Smooth muscle cell (in vitro differentiated cells): Measurements from ENCODE around the gene ZNF549. TPM values are rescaled to one million over a fixed set of nuclear protein-coding genes. Genes with fewer than 3 reads are reported as not detected.

ENCODE experiments used
- DNase-seq: peaks from one replicate; lab custom pipeline; 2025; ENCODE audit not compliant: unreplicated experiment; lab: John Stamatoyannopoulos, UW
- H2AFZ ChIP-seq: fragments of 200-600 bp; sonication (generic); 2 replicates; pipeline ENCODE4 v1.6.0; 2016; ENCODE audit warnings: antibody characterized with exemption, low read depth, mild to moderate bottlenecking
- H3F3A ChIP-seq: fragments of 200-600 bp; sonication (generic); 2 replicates; pipeline ENCODE4 v1.6.0; 2017; ENCODE audit warnings: antibody characterized with exemption, low read depth
- H3K27ac ChIP-seq: fragments of 200-600 bp; sonication (generic); 2 replicates; pipeline ENCODE4 v1.5.1; 2016; ENCODE audit warnings: low read depth, mild to moderate bottlenecking
- H3K27me3 ChIP-seq: fragments of 200-600 bp; sonication (generic); 2 replicates; pipeline ENCODE4 v1.6.1; 2016; ENCODE audit warnings: low read depth, mild to moderate bottlenecking
- H3K36me3 ChIP-seq: fragments of 200-600 bp; sonication (generic); 2 replicates; pipeline ENCODE4 v1.5.1; 2016; ENCODE audit warnings: low read depth
- H3K4me1 ChIP-seq: fragments of 200-600 bp; sonication (generic); 2 replicates; pipeline ENCODE4 v1.5.1; 2016; ENCODE audit warnings: low read depth
- H3K4me2 ChIP-seq: fragments of 200-600 bp; sonication (generic); 2 replicates; pipeline ENCODE4 v1.6.0; 2016; ENCODE audit warnings: mild to moderate bottlenecking
- H3K4me3 ChIP-seq: fragments of 200-600 bp; sonication (generic); 2 replicates; pipeline ENCODE4 v1.5.1; 2016; ENCODE audit warnings: mild to moderate bottlenecking
- H3K79me2 ChIP-seq: fragments of 200-600 bp; sonication (generic); 2 replicates; pipeline ENCODE4 v1.6.0; 2016; ENCODE audit warnings: low read depth, mild to moderate bottlenecking
- H3K9ac ChIP-seq: fragments of 200-600 bp; sonication (generic); 2 replicates; pipeline ENCODE4 v1.6.0; 2016; ENCODE audit warnings: low read depth
- H3K9me3 ChIP-seq: fragments of 200-600 bp; sonication (generic); replicated peaks from 2 replicates; pipeline ENCODE4 v1.5.1; 2016; ENCODE audit warnings: low read depth
- H4K20me1 ChIP-seq: fragments of 200-600 bp; sonication (generic); 2 replicates; pipeline ENCODE4 v1.6.0; 2016; ENCODE audit warnings: low read depth
- WGBS: methylation state at CpG from one replicate; pipeline ENCODE4 v1.1.7; 2016; ENCODE audit warnings: low lambda C conversion rate; 5-methylcytosine and 5-hydroxymethylcytosine counted together
- polyA plus RNA-seq: library from polyadenylated mRNA; unstranded; fragments of >200 nt; fragmentation: Nextera tagmentation; extraction: Ambion mirVana; gene quantifications from 2 replicates; pipeline ENCODE4 v1.2.1, GENCODE V29; 2016
- total RNA-seq: library from RNA; depleted of rRNA; stranded (reverse); fragments of >200 nt; gene quantifications from 2 replicates; pipeline ENCODE4 v1.2.3, GENCODE V29; 2014
- TF ChIP-seq, protein P1 (sequence below): fragments of 200-600 bp; sonication (generic); IDR thresholded peaks from 2 replicates; pipeline ENCODE4 v1.5.1; 2017; ENCODE audit warnings: borderline replicate concordance, mild to moderate bottlenecking, antibody characterized with exemption; ENCODE audit not compliant: insufficient read depth, poor library complexity, severe bottlenecking

ZNF549 gene
- total and polyA plus RNA-seq, 2 experiments from 2014 or later: 4.7 to 7.0 TPM

DNA sequence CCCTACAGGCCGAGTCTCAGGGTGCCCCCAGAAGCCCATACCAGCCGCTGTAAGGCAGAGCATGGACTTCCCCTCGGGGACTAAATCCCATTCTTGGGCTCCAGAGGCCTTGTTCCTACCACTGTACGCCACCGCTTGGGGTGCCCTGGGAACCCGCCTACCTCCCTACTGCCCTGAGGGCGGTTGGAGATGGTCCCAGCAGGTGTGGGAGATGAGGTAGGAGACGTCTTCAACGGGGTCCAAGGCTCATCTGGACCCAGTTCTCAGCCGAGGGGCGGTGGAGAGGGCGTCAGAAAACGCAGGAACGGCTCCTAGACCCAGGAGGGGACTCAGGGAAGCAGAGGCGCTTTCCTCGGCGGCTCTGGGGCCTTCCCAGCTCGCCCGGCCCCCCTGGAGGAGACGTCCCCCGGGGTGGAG lies 56.0 kb downstream of the ZNF549 start:
- Histone ChIP-seq H3K36me3 (no peaks in the 10 kb centered on the region), H3K27ac (no peak overlapping the region), H3K4me1 (no peaks in the 10 kb centered on the region), H2AFZ (peak overlapping the region; percentile 92), H3K9me3 (peaks cover 3% of the 10 kb centered on the region), H3K9ac (no peak overlapping the region), H3K4me3 (peak overlapping the region; percentile 80), H3F3A (no peaks in the 10 kb centered on the region), H4K20me1 (no peaks in the 10 kb centered on the region), H3K4me2 (peak overlapping the region; percentile 95), H3K27me3 (no peaks in the 10 kb centered on the region), H3K79me2 (peaks cover 7% of the 10 kb centered on the region)
- WGBS: 67% methylated on average over 21 of the region's 21 CpGs
- DNase-seq: no peak
- TF ChIP-seq, protein P1, sequence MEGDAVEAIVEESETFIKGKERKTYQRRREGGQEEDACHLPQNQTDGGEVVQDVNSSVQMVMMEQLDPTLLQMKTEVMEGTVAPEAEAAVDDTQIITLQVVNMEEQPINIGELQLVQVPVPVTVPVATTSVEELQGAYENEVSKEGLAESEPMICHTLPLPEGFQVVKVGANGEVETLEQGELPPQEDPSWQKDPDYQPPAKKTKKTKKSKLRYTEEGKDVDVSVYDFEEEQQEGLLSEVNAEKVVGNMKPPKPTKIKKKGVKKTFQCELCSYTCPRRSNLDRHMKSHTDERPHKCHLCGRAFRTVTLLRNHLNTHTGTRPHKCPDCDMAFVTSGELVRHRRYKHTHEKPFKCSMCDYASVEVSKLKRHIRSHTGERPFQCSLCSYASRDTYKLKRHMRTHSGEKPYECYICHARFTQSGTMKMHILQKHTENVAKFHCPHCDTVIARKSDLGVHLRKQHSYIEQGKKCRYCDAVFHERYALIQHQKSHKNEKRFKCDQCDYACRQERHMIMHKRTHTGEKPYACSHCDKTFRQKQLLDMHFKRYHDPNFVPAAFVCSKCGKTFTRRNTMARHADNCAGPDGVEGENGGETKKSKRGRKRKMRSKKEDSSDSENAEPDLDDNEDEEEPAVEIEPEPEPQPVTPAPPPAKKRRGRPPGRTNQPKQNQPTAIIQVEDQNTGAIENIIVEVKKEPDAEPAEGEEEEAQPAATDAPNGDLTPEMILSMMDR: no peak

DNA sequence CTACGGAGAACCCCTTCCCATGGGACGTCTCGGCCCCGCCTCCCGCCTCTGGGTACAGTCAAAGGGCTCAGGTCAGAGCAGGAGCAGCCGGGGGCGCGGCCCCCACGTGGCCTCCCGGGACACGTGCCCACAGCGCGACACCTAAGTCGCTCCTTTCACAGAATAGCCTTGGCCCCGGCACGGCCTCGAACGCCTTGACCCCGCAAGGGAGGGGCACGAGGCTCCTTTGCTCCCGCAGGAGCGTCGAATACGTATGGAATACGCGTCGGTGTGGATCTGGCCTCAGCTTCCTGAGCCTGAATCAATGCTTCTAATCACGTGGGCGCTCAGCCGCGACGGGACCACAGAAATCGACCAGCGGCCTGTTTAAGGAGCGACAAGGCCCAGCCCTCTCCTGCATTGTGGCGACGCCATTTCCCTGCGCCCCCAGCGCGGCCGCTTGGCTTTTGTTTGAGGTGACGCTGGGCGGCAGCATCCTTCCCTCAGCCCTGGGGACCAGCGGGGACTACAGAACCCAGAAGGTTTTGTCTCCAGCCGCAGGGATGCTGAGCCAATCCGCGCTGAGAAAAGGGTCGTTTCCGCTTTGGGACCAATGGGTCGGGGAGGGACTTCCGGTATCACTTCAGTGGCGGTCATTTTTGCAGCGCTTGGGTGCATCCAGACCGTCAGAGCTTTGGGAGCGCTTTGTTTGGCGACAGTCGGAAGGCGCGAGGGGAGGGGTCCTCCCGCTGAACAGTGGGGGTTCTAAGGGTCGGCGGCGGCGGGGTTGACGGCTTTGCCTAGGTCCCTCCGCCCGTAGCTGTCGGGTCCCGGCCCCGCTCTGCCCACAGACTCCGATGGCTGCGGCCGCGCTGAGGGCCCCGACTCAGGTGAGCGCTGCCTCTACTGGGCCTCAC lies 56.6 kb downstream of the ZNF549 start, which contains the start of gene ZIK1:
Gene ZIK1, plus strand, starts transcription at position 625 of the 896 bp plus-strand sequence. Its CDS starts 212 bp downstream, at position 837.
- DNase-seq: peak; percentile 22

DNA sequence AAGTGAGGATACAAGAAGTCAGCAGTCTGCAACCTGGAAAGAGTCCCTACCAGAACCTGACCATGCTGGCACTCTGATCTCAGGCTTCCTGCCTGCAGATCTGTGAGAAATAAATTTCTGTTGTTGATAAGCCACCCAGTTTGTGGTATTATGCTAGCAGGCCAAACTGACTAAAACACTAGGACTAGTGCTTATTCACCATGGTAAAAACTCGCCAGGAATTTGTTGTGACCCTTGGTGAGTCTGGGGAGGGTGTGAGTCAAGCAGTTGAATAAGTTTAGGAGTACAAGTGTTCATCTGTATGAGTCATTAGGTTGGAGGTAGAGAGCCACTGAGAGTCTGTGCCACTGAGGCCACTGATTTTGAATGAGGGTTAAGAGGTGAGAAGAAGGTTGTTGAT lies 60.4 kb downstream of the ZNF549 start:
- no peak overlapping the region for H2AFZ ChIP-seq
- H3K9me3 ChIP-seq: peaks cover 23% of the 10 kb centered on the region
- no peaks in the 10 kb centered on the region for H4K20me1 ChIP-seq
- peaks cover 36% of the 10 kb centered on the region for H3K36me3 ChIP-seq
- WGBS: 97% methylated on average over 1 of the region's 1 CpG
- H3K4me3 ChIP-seq: no peak overlapping the region
- H3K9ac ChIP-seq: no peak overlapping the region
- no peaks in the 10 kb centered on the region for H3F3A ChIP-seq
- no peak overlapping the region for H3K4me2 ChIP-seq
- H3K4me1 ChIP-seq: no peaks in the 10 kb centered on the region
- no peak overlapping the region for H3K27ac ChIP-seq
- TF ChIP-seq, protein P1: no peak
- H3K79me2 ChIP-seq: peaks cover 3% of the 10 kb centered on the region
- H3K27me3 ChIP-seq: no peaks in the 10 kb centered on the region
- DNase-seq: no peak

More for the DNA sequence above, 56.6 kb downstream of the ZNF549 start, which contains the start of gene ZIK1:
- Histone ChIP-seq H3K27me3 (no peaks in the 10 kb centered on the region), H4K20me1 (no peaks in the 10 kb centered on the region), H3F3A (no peaks in the 10 kb centered on the region), H3K9ac (peak within 1 kb of the TSS; percentile 48), H3K27ac (no peak within 1 kb of the TSS), H3K79me2 (peaks cover 3% of the 10 kb centered on the region), H3K4me1 (no peaks in the 10 kb centered on the region), H3K36me3 (peaks cover 6% of the 10 kb centered on the region), H3K4me2 (peak within 1 kb of the TSS; percentile 95), H2AFZ (peak within 1 kb of the TSS; percentile 92), H3K4me3 (peak within 1 kb of the TSS; percentile 80), H3K9me3 (peaks cover 3% of the 10 kb centered on the region)
- 3% methylated on average over 75 of the region's 76 CpGs for WGBS
- TF ChIP-seq, protein P1: no peak

DNA sequence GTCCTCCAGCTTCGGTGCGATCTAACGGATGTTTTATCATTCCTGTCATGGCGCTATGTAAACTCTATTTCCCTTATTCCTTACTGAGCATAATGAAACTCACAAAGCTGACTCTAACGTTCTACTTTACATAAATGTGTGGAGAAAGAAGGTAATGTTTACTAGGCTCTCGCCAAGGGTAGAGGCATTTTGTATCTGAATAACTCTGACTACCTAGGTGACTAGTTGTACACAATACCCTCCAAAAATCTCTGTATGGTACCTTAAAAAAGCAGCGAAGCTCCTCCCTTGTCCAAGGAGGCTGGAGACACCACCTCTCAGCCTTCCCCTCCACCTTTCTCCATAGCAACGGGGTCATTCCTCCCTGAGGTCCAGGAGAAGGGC lies 72.2 kb downstream of the ZNF549 start:
- no peak overlapping the region for H3K9ac ChIP-seq
- 63% methylated on average over 8 of the region's 8 CpGs for WGBS
- TF ChIP-seq, protein P1: no peak
- no peaks in the 10 kb centered on the region for H3K9me3 ChIP-seq
- peak overlapping the region; percentile 78 for H3K4me3 ChIP-seq
- H3K4me1 ChIP-seq: peaks cover 4% of the 10 kb centered on the region
- H4K20me1 ChIP-seq: no peaks in the 10 kb centered on the region
- no peaks in the 10 kb centered on the region for H3K36me3 ChIP-seq
- no peak for DNase-seq
- H2AFZ ChIP-seq: peak overlapping the region; percentile 93
- H3F3A ChIP-seq: no peaks in the 10 kb centered on the region
- no peaks in the 10 kb centered on the region for H3K27me3 ChIP-seq
- peak overlapping the region; percentile 88 for H3K4me2 ChIP-seq
- no peak overlapping the region for H3K27ac ChIP-seq
- H3K79me2 ChIP-seq: no peaks in the 10 kb centered on the region
